Stimulated activated CD4-positive, alpha-beta T cell treated with anti-CD3 and anti-CD28 coated beads, Interleukin-4, amount 100 ng/mL, for 4 hours (primary cell): ENCODE data around the gene CDC42BPA.
"Not testable (repeated sequence)": the region's sequence is repeated elsewhere in the genome, so short reads cannot be mapped to it uniquely, and the experiment has no call there.

Experiments
- DNase-seq, 2 experiments: peaks; one replicate each; pipeline ENCODE4 v3.0.0-alpha.2; 2020

CDC42BPA gene

GRCh38 chr1:227112538-227112937, 205.8 kb downstream of the CDC42BPA start:
- no peak for DNase-seq

GRCh38 chr1:227111782-227112181, 206.5 kb downstream of the CDC42BPA start:
- no peak for DNase-seq

- not testable (repeated sequence) for DNase-seq
Observed at GRCh38 chr1:227105291-227105690, 213.0 kb downstream of the CDC42BPA start.

GRCh38 chr1:227102056-227102455, 216.2 kb downstream of the CDC42BPA start:
- no peak for DNase-seq

- DNase-seq = no peak
Observed at GRCh38 chr1:227094249-227094966, 223.9 kb downstream of the CDC42BPA start.

GRCh38 chr1:227093309-227093708, 225.0 kb downstream of the CDC42BPA start:
- no peak for DNase-seq

- DNase-seq = no peak
Observed at GRCh38 chr1:227092069-227092468, 226.2 kb downstream of the CDC42BPA start.

- DNase-seq = no peak
Observed at GRCh38 chr1:227086636-227087035, 231.7 kb downstream of the CDC42BPA start.

- DNase-seq = no peak
Observed at GRCh38 chr1:227082999-227083746, 235.1 kb downstream of the CDC42BPA start.

GRCh38 chr1:227077783-227078182, 240.5 kb downstream of the CDC42BPA start:
- DNase-seq = no peak

GRCh38 chr1:227073786-227074185, 244.5 kb downstream of the CDC42BPA start:
- DNase-seq = no peak

GRCh38 chr1:227072991-227073390, 245.3 kb downstream of the CDC42BPA start:
- no peak for DNase-seq

- DNase-seq = no peak
Observed at GRCh38 chr1:227071895-227072587, 246.3 kb downstream of the CDC42BPA start.

- DNase-seq = no peak
Observed at GRCh38 chr1:227070638-227071285, 247.5 kb downstream of the CDC42BPA start.

GRCh38 chr1:227069490-227069889, 248.8 kb downstream of the CDC42BPA start:
- no peak for DNase-seq

- DNase-seq = no peak
Observed at GRCh38 chr1:227068883-227069282, 249.4 kb downstream of the CDC42BPA start.

- DNase-seq = no peak
Observed at GRCh38 chr1:227066999-227067398, 251.3 kb downstream of the CDC42BPA start.

GRCh38 chr1:227065311-227065710, 253.0 kb downstream of the CDC42BPA start:
- no peak for DNase-seq

- no peak for DNase-seq
Observed at GRCh38 chr1:227062306-227062705, 256.0 kb downstream of the CDC42BPA start.

- DNase-seq = no peak
Observed at GRCh38 chr1:227059076-227059475, 259.2 kb downstream of the CDC42BPA start.

GRCh38 chr1:227058321-227058751, 260.0 kb downstream of the CDC42BPA start:
- DNase-seq = no peak

GRCh38 chr1:227049253-227049652, 269.0 kb downstream of the CDC42BPA start:
- no peak for DNase-seq

- no peak for DNase-seq
Observed at GRCh38 chr1:227043755-227044154, 274.5 kb downstream of the CDC42BPA start.
